OCI-LY3 (cell line): ENCODE data around the gene CD2BP2.
A peak's percentile ranks its signal among the peaks of the same experiment; 100 is the strongest.

Experiments used
- H2AFZ ChIP-seq: fragments of 200-600, 300-600 bp; shearing (Covaris generic); 2 replicates; pipeline ENCODE4 v1.6.0; 2014; ENCODE audit warnings: antibody characterized with exemption, low read depth, low read length
- H3K27ac ChIP-seq: fragments of 200-600, 300-600 bp; sonication (generic); 2 replicates; pipeline ENCODE4 v1.5.1; 2014; ENCODE audit warnings: mild to moderate bottlenecking, low read length, moderate library complexity, mixed read lengths
- H3K27me3 ChIP-seq: fragments of 200-600, 300-600 bp; sonication (generic); 2 replicates; pipeline ENCODE4 v1.6.1; 2014; ENCODE audit warnings: low read depth, low read length, mixed read lengths
- H3K36me3 ChIP-seq: fragments of 200-600, 300-600 bp; sonication (generic); replicated peaks from 2 replicates; pipeline ENCODE3; 2014; ENCODE audit warnings: low read depth, low read length, mixed read lengths
- H3K4me1 ChIP-seq: fragments of 300-600, 200-600 bp; sonication (generic); 2 replicates; pipeline ENCODE4 v1.6.1; 2014; ENCODE audit warnings: low read length, mixed read lengths
- H3K4me2 ChIP-seq: fragments of 200-600, 300-600 bp; sonication (generic); 2 replicates; pipeline ENCODE4 v1.6.1; 2014; ENCODE audit warnings: low read length, mixed read lengths
- H3K4me3 ChIP-seq: fragments of 300-600, 200-600 bp; sonication (generic); 2 replicates; pipeline ENCODE4 v1.5.1; 2014; ENCODE audit warnings: antibody characterized with exemption, mild to moderate bottlenecking, low read length, moderate library complexity
- H3K79me2 ChIP-seq: fragments of 300-600, 200-600 bp; shearing (Covaris generic); 2 replicates; pipeline ENCODE4 v1.6.1; 2014; ENCODE audit warnings: mild to moderate bottlenecking, low read length, mixed read lengths
- H3K9ac ChIP-seq: fragments of 300-600, 200-600 bp; shearing (Covaris generic); 2 replicates; pipeline ENCODE4 v1.6.0; 2014; ENCODE audit warnings: mild to moderate bottlenecking, low read length, moderate library complexity
- H3K9me3 ChIP-seq: fragments of 200-600, 300-600 bp; shearing (Covaris generic); 2 replicates; pipeline ENCODE4 v1.6.1; 2014; ENCODE audit warnings: low read length, mixed read lengths; ENCODE audit not compliant: insufficient read depth
- H4K20me1 ChIP-seq: fragments of 200-600, 300-600 bp; sonication (generic); 2 replicates; pipeline ENCODE4 v1.6.1; 2016; ENCODE audit warnings: low read length, mixed read lengths; ENCODE audit not compliant: insufficient read depth
- CTCF ChIP-seq: fragments of 200-600, 300-600 bp; sonication (generic); IDR thresholded peaks from 2 replicates; pipeline ENCODE4 v1.5.1; 2014; ENCODE audit warnings: antibody characterized with exemption, low read length, low read depth
- EZH2phosphoT487 ChIP-seq: fragments of 200-600 bp; shearing (Covaris generic); IDR thresholded peaks from 2 replicates; pipeline ENCODE4 v1.6.1; 2018; ENCODE audit warnings: antibody characterized with exemption, mixed run types, low read depth

CD2BP2 gene

DNA sequence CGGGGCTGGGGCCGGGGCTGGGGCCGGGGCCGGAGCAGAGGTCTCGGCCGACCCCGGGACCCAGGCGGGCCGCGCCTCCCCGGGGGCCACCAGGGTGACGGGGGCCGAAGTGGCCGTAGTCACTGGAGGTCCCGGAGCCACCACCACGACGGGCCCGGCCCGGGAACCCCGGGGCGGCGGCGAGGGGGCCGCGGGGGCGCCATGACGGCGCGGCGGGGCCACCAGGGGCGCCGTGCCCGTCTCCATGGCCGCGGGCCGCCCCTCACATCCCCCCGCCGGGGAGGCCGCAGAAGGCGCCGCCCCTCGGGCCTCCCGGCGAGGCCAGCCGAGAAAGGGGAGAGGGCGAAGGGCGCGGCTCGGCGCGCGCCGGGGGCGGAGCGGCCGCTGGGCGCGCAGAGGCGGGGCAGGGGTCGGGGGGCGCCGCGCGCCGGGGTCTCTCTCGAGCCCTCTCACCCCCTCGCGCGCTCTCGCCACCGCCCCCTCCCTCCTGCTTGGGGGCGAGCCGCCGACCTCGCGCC, 14.9 kb upstream of the CD2BP2 start:
- H2AFZ ChIP-seq, result no peak overlapping the region
- H3K4me1 ChIP-seq, result peaks cover 30% of the 10 kb centered on the region
- H3K27me3 ChIP-seq, result no peaks in the 10 kb centered on the region
- H3K36me3 ChIP-seq, result peaks cover 9% of the 10 kb centered on the region
- no peaks in the 10 kb centered on the region for H3K9me3 ChIP-seq
- H3K79me2 ChIP-seq, result peaks cover 45% of the 10 kb centered on the region
- peak overlapping the region; percentile 97 for H3K4me3 ChIP-seq
- H3K4me2 ChIP-seq, result peak overlapping the region; percentile 99
- H4K20me1 ChIP-seq, result peaks cover 24% of the 10 kb centered on the region
- no peak overlapping the region for H3K27ac ChIP-seq
- TF ChIP-seq EZH2phosphoT487 (no peak), CTCF (no peak)
- peak overlapping the region; percentile 80 for H3K9ac ChIP-seq

GRCh38 chr16:30369091-30369937, 14.2 kb upstream of the CD2BP2 start:
- H4K20me1 ChIP-seq, result peaks cover 24% of the 10 kb centered on the region

GRCh38 chr16:30368792-30369090, 13.6 kb upstream of the CD2BP2 start:
- H3K27me3 ChIP-seq, result no peaks in the 10 kb centered on the region
- no peak overlapping the region for H2AFZ ChIP-seq
- no peak for TF ChIP-seq EZH2phosphoT487
- no peak for TF ChIP-seq CTCF
- no peak overlapping the region for H3K27ac ChIP-seq
- peaks cover 52% of the 10 kb centered on the region for H3K79me2 ChIP-seq
- peaks cover 30% of the 10 kb centered on the region for H3K4me1 ChIP-seq
- peaks cover 24% of the 10 kb centered on the region for H4K20me1 ChIP-seq
- peaks cover 16% of the 10 kb centered on the region for H3K36me3 ChIP-seq
- H3K4me2 ChIP-seq, result peak overlapping the region; percentile 99
- H3K4me3 ChIP-seq, result peak overlapping the region; percentile 97
- peak overlapping the region; percentile 80 for H3K9ac ChIP-seq
- no peaks in the 10 kb centered on the region for H3K9me3 ChIP-seq

More at GRCh38 chr16:30369091-30369937, 14.2 kb upstream of the CD2BP2 start:
- Histone ChIP-seq H3K36me3 (peaks cover 16% of the 10 kb centered on the region), H3K79me2 (peaks cover 52% of the 10 kb centered on the region), H3K9me3 (no peaks in the 10 kb centered on the region), H3K4me3 (peak overlapping the region; percentile 97), H2AFZ (no peak overlapping the region), H3K27me3 (no peaks in the 10 kb centered on the region), H3K9ac (peak overlapping the region; percentile 80), H3K4me1 (peaks cover 30% of the 10 kb centered on the region), H3K4me2 (peak overlapping the region; percentile 99), H3K27ac (no peak overlapping the region)
- no peak for TF ChIP-seq CTCF
- TF ChIP-seq EZH2phosphoT487, result no peak

GRCh38 chr16:30368122-30368791, 13.1 kb upstream of the CD2BP2 start:
- no peak overlapping the region for H3K27ac ChIP-seq
- peaks cover 30% of the 10 kb centered on the region for H3K4me1 ChIP-seq

More at GRCh38 chr16:30368122-30368791, 13.1 kb upstream of the CD2BP2 start:
- H3K36me3 ChIP-seq, result peaks cover 20% of the 10 kb centered on the region
- H4K20me1 ChIP-seq, result peaks cover 24% of the 10 kb centered on the region
- peak overlapping the region; percentile 80 for H3K9ac ChIP-seq
- peak overlapping the region; percentile 99 for H3K4me2 ChIP-seq
- H3K27me3 ChIP-seq, result no peaks in the 10 kb centered on the region
- no peak overlapping the region for H2AFZ ChIP-seq
- peak overlapping the region; percentile 97 for H3K4me3 ChIP-seq
- peaks cover 53% of the 10 kb centered on the region for H3K79me2 ChIP-seq
- TF ChIP-seq CTCF, result no peak
- no peak for TF ChIP-seq EZH2phosphoT487
- no peaks in the 10 kb centered on the region for H3K9me3 ChIP-seq
